Neuronal stem cell (in vitro differentiated cells): ENCODE results near the gene PRDM15.

Experiments used
- DNase-seq: peaks from one replicate; pipeline ENCODE4 v3.0.0-alpha.2; 2013; ENCODE audit warnings: low spot score
- H2AFZ ChIP-seq: one replicate; pipeline ENCODE4 v1.6.1; 2013; ENCODE audit warnings: mild to moderate bottlenecking, low read length, inconsistent platforms
- H2AK5ac ChIP-seq: 2 replicates; pipeline ENCODE4 v1.6.1; 2013; ENCODE audit warnings: low read depth, mild to moderate bottlenecking, inconsistent platforms, low read length, moderate library complexity, mixed read lengths
- H2BK120ac ChIP-seq: 2 replicates; pipeline ENCODE4 v1.6.1; 2013; ENCODE audit warnings: low read depth, mild to moderate bottlenecking, inconsistent platforms, low read length, moderate library complexity, mixed read lengths
- H2BK12ac ChIP-seq: one replicate; pipeline ENCODE4 v1.6.1; 2013; ENCODE audit warnings: low read length, inconsistent platforms
- H2BK15ac ChIP-seq: 2 replicates; pipeline ENCODE4 v1.6.1; 2013; ENCODE audit warnings: mild to moderate bottlenecking, low read length, inconsistent platforms, mixed read lengths
- H2BK5ac ChIP-seq: one replicate; pipeline ENCODE4 v1.6.1; 2013; ENCODE audit warnings: inconsistent platforms, mild to moderate bottlenecking, low read length, moderate library complexity
- H3K14ac ChIP-seq: one replicate; pipeline ENCODE4 v1.6.1; 2013; ENCODE audit warnings: low read length, inconsistent platforms
- H3K18ac ChIP-seq: 2 replicates; pipeline ENCODE4 v1.6.1; 2013; ENCODE audit warnings: low read length, inconsistent platforms
- H3K23ac ChIP-seq: 2 replicates; pipeline ENCODE4 v1.6.1; 2013; ENCODE audit warnings: low read depth, mild to moderate bottlenecking, mixed read lengths, low read length, inconsistent platforms; ENCODE audit not compliant: poor library complexity
- H3K27ac ChIP-seq: replicated peaks from 3 replicates; pipeline ENCODE4 v1.5.1; 2013; ENCODE audit warnings: low read length, inconsistent platforms
- H3K27me3 ChIP-seq, 3 experiments: 2 replicates each; pipeline ENCODE4 v1.6.1; 2013; ENCODE audit warnings: low read length in 3 of 3, mild to moderate bottlenecking in 2 of 3, inconsistent platforms in 1 of 3, low read depth in 1 of 3, mixed read lengths in 1 of 3, moderate library complexity in 1 of 3; ENCODE audit not compliant: control insufficient read depth in 3 of 3, insufficient read depth in 3 of 3
- H3K36me3 ChIP-seq, 2 donors: replicated peaks in 1 of 2; 2 replicates each; pipeline ENCODE4 v1.6.1; 2013; ENCODE audit warnings: low read length in 2 of 2; ENCODE audit not compliant: control insufficient read depth in 2 of 2, insufficient read depth in 2 of 2
- H3K4ac ChIP-seq: 2 replicates; pipeline ENCODE4 v1.6.1; 2013; ENCODE audit warnings: inconsistent platforms, mild to moderate bottlenecking, low read length, moderate library complexity
- H3K4me1 ChIP-seq, 2 donors: 1 replicate in 1 of 2; 2 replicates in 1 of 2; pipeline ENCODE4 v1.6.1; 2013; ENCODE audit warnings: low read length in 2 of 2, low read depth in 1 of 2; ENCODE audit not compliant: control insufficient read depth in 2 of 2, insufficient read depth in 1 of 2
- H3K4me2 ChIP-seq: one replicate; pipeline ENCODE4 v1.6.1; 2013; ENCODE audit warnings: mild to moderate bottlenecking, low read length, inconsistent platforms; ENCODE audit not compliant: insufficient read depth, poor library complexity, severe bottlenecking
- H3K4me3 ChIP-seq, 2 donors: 2 replicates each; pipeline ENCODE4 v1.5.1; 2013; ENCODE audit warnings: low read length in 2 of 2, mild to moderate bottlenecking in 2 of 2, inconsistent platforms in 1 of 2, moderate library complexity in 1 of 2
- H3K79me1 ChIP-seq: one replicate; pipeline ENCODE4 v1.6.1; 2013; ENCODE audit warnings: low read depth, mild to moderate bottlenecking, inconsistent platforms, low read length, moderate library complexity
- H3K9ac ChIP-seq: one replicate; pipeline ENCODE4 v1.6.1; 2013; ENCODE audit warnings: mild to moderate bottlenecking, low read depth, low read length, inconsistent platforms; ENCODE audit not compliant: poor library complexity
- H3K9me3 ChIP-seq, 2 donors: replicated peaks in 1 of 2; 2 replicates each; pipeline versions ENCODE3 to v1.6.1; 2013; ENCODE audit warnings: low read length in 2 of 2, mild to moderate bottlenecking in 2 of 2, inconsistent platforms in 1 of 2, low read depth in 1 of 2, mixed read lengths in 1 of 2, moderate library complexity in 1 of 2; ENCODE audit not compliant: control insufficient read depth in 2 of 2, insufficient read depth in 1 of 2
- H4K8ac ChIP-seq: one replicate; pipeline ENCODE4 v1.6.1; 2013; ENCODE audit warnings: low read depth, mild to moderate bottlenecking, inconsistent platforms, low read length, moderate library complexity
- H4K91ac ChIP-seq: one replicate; pipeline ENCODE4 v1.6.1; 2013; ENCODE audit warnings: low read length, low read depth, mild to moderate bottlenecking, inconsistent platforms; ENCODE audit not compliant: poor library complexity
- WGBS, 2 donors: extraction: QIAGEN DNeasy Blood & Tissue Kit; methylation state at CpG; one replicate each; pipeline ENCODE4 v1.1.7; 2013; ENCODE audit warnings: missing lambda C conversion rate in 2 of 2, mixed read lengths in 1 of 2; ENCODE audit not compliant: insufficient read length in 2 of 2, insufficient replicate concordance in 1 of 2; ENCODE audit errors: extremely low coverage in 2 of 2; 5-methylcytosine and 5-hydroxymethylcytosine counted together

The PRDM15 gene

DNA sequence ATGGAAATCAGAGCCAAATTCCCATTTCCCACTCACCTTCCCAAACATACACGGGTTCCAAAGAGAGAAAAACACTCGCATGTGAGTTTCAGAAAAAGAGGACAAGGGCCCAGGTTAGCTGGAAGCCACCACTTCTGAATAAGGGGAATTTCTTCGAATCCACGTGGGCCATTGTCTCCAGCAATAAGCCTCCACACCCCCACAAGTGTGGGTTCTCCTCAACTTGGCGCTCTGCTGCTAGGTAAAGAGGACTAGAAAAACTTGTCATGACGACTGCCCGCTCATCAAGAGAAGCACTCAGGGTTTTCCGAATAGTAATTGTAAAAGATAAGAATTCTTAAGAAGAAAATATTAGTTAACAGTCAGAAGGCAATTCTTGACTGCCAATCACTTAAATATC lies 30.6 kb downstream of the PRDM15 start:
- peaks cover 2 to 3% of the 10 kb centered on the region in 2 donors for H3K4me1 ChIP-seq
- no peaks in the 10 kb centered on the region for H3K9me3 ChIP-seq
- H3K14ac ChIP-seq = no peak overlapping the region
- no peak overlapping the region for H2BK120ac ChIP-seq
- H3K4me2 ChIP-seq = no peak overlapping the region
- no peak overlapping the region for H3K9ac ChIP-seq
- H3K79me1 ChIP-seq = no peaks in the 10 kb centered on the region
- DNase-seq = no peak
- H3K4ac ChIP-seq = no peak overlapping the region
- H3K27ac ChIP-seq = no peak overlapping the region
- H2BK5ac ChIP-seq = no peak overlapping the region
- no peak overlapping the region for H2AFZ ChIP-seq
- H2BK12ac ChIP-seq = no peak overlapping the region
- H4K8ac ChIP-seq = no peak overlapping the region
- WGBS, 2 donors = no CpG with 5 or more reads among the region's 8 CpGs
- no peak overlapping the region for H3K18ac ChIP-seq
- H2AK5ac ChIP-seq = no peak overlapping the region
- no peak overlapping the region for H4K91ac ChIP-seq
- H3K27me3 ChIP-seq = no peaks in the 10 kb centered on the region
- H3K4me3 ChIP-seq = no peak overlapping the region
- no peak overlapping the region for H2BK15ac ChIP-seq
- peaks cover 2 to 12% of the 10 kb centered on the region in 2 donors for H3K36me3 ChIP-seq
- no peak overlapping the region for H3K23ac ChIP-seq

DNA sequence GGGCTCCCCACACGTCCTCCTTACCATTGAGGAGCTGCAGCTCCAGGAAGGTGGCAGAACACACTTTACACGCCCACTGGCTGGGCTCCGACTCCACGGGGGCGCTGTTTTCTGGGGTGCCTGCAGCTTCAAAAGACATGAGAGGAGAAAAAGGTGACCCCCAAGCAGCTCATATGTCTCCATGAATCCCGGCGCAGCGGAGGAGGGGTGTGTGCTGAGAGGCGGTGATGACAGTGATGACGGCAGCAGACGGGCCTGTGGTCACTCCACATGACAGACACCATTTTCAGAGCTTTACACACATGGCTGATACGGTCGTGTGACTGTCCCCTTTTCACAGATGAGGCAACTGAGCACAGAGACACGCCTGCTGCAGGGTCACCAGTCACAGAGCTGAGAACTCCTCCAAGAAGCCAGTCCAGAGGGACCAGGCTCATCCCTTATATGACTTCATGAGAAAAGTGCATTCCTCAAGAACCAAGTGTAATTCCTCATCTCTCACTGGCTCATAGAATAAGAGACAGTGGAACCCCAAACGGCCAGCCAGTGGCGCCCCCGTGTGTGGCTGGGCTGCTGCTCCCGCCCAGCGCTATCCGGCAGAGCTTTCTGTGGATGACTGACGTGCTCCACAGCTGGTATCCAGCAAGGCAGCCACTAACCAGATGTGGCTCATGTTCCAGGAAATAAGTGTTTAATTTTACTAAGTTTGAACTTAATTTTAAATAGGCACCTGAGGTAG lies 31.9 kb downstream of the PRDM15 start:
- Histone ChIP-seq H3K4me1 (peaks cover 2 to 3% of the 10 kb centered on the region in 2 donors), H3K9me3 (no peaks in the 10 kb centered on the region), H4K91ac (no peak overlapping the region), H3K4me3 (no peak overlapping the region), H3K14ac (no peak overlapping the region), H3K36me3 (peaks cover 2 to 9% of the 10 kb centered on the region in 2 donors), H3K9ac (no peak overlapping the region), H3K18ac (peak overlapping the region; percentile 58), H2BK120ac (no peak overlapping the region), H2BK15ac (no peak overlapping the region), H4K8ac (no peak overlapping the region), H3K79me1 (no peaks in the 10 kb centered on the region), H2BK12ac (no peak overlapping the region), H3K23ac (no peak overlapping the region), H3K27ac (no peak overlapping the region), H3K4ac (no peak overlapping the region), H2AFZ (no peak overlapping the region), H2BK5ac (no peak overlapping the region), H2AK5ac (no peak overlapping the region), H3K4me2 (no peak overlapping the region), H3K27me3 (peaks cover 0 to 4% (median 0%) of the 10 kb centered on the region in 3 experiments)
- no peak for DNase-seq
- WGBS, 2 donors = no CpG with 5 or more reads among the region's 21 CpGs

DNA sequence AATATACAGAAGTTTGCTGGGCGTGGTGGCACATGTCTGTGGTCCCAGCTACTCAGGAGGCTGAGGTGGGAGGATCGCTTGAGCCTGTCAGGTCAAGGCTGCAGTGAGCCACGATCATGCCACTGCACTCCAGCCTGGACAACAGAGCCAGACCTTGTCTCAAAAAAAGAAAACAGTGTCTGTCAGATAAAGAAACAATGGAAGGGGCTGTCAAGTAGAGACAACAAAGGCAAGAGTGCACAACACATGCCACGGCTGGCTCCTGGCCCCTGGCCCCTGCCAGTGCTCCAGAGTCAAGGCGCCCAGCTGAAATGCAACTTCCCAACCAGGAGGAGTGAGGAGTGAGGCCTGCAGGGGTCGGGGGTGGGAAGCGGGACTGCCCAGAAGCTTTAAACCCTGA lies 32.6 kb downstream of the PRDM15 start:
- no CpG with 5 or more reads among the region's 7 CpGs for WGBS, 2 donors
- Histone ChIP-seq H3K4me1 (peaks cover 2 to 3% of the 10 kb centered on the region in 2 donors), H3K27ac (no peak overlapping the region), H2AFZ (no peak overlapping the region), H3K79me1 (no peaks in the 10 kb centered on the region), H3K9ac (no peak overlapping the region), H3K36me3 (peaks cover 2 to 9% of the 10 kb centered on the region in 2 donors), H2BK5ac (no peak overlapping the region), H3K27me3 (peaks cover 0 to 4% (median 0%) of the 10 kb centered on the region in 3 experiments), H2BK12ac (no peak overlapping the region), H4K8ac (no peak overlapping the region), H2AK5ac (no peak overlapping the region), H3K14ac (no peak overlapping the region), H3K18ac (no peak overlapping the region), H4K91ac (no peak overlapping the region), H3K9me3 (no peaks in the 10 kb centered on the region), H2BK15ac (no peak overlapping the region), H3K4ac (no peak overlapping the region), H3K23ac (no peak overlapping the region), H3K4me2 (no peak overlapping the region), H2BK120ac (no peak overlapping the region), H3K4me3 (no peak overlapping the region)
- no peak for DNase-seq

DNA sequence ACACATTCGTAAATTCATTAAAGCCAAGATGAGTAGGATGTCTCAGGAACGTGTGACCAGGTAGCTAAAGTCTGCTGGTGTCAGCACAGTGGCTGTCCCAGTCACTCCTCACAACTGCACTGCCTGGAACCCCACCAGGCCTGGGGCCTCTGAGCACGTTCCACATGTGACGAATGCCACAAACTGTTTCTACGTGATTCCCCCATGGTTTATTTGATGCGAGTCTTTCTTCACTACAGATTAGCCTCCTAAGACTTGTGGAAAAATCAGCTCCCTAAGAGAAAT lies 33.2 kb downstream of the PRDM15 start:
- Histone ChIP-seq H3K27me3 (peaks cover 0 to 4% (median 0%) of the 10 kb centered on the region in 3 experiments), H4K91ac (no peak overlapping the region), H3K23ac (no peak overlapping the region), H3K9ac (no peak overlapping the region), H2BK5ac (no peak overlapping the region), H3K4me2 (no peak overlapping the region), H3K4me1 (peaks cover 2 to 3% of the 10 kb centered on the region in 2 donors), H3K18ac (no peak overlapping the region), H2BK15ac (no peak overlapping the region), H3K4me3 (no peak overlapping the region), H3K9me3 (peaks cover 0 to 5% of the 10 kb centered on the region in 2 donors), H3K4ac (no peak overlapping the region), H3K14ac (no peak overlapping the region), H2AFZ (no peak overlapping the region), H2BK120ac (no peak overlapping the region), H4K8ac (peak overlapping the region; percentile 43), H2BK12ac (no peak overlapping the region), H3K79me1 (no peaks in the 10 kb centered on the region), H3K36me3 (peaks cover 2 to 5% of the 10 kb centered on the region in 2 donors), H3K27ac (no peak overlapping the region), H2AK5ac (peak overlapping the region; percentile 41)
- no CpG with 5 or more reads among the region's 6 CpGs for WGBS, 2 donors
- DNase-seq = no peak
